ENCODE measurements around the gene MOCS1.

Gene MOCS1

DNA sequence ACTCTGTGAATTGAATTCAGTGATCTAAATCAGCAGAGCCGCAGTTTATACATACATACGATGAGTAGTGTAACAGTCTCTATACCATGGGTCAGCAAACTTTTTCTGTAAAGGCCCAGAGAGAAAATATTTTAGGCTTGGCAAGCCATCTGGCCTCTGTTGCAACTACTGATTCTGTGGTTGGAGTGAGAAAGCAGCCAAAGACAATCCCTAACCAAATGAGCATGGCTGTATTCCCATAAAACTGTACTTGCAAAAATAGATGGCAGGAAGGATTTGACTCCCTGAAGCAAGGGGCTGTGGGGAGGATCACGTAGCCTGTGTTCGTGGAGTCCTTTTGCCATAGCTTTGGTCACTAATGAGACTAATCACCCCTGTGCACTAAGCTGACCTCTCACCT, 17.9 kb upstream of the MOCS1 start:
- no peak overlapping the region for H3K4me2 ChIP-seq (ENCODE audit: insufficient read depth, low read length)
- no peak for ATAC-seq (ENCODE audit: insufficient read depth, low read depth)
- no peak overlapping the region for H3K9ac ChIP-seq (ENCODE audit: low read depth, low read length)
- no peaks in the 10 kb centered on the region for H4K20me1 ChIP-seq (ENCODE audit: insufficient read depth, low read length)
- no peak overlapping the region for H2AFZ ChIP-seq (ENCODE audit: low read depth, low read length)
- H3K36me3 ChIP-seq (ENCODE audit: insufficient read depth, low read length) = no peaks in the 10 kb centered on the region
- no peak overlapping the region for H3K27ac ChIP-seq (ENCODE audit: low read length)
- DNase-seq = no peak
- H3K4me1 ChIP-seq (ENCODE audit: insufficient read depth, low read length) = no peaks in the 10 kb centered on the region
- H3K27me3 ChIP-seq (ENCODE audit: insufficient read depth, low read length, poor library complexity) = no peaks in the 10 kb centered on the region
- no peaks in the 10 kb centered on the region for H3K9me3 ChIP-seq (ENCODE audit: insufficient read depth, low read length, severe bottlenecking)
- no peaks in the 10 kb centered on the region for H3K79me2 ChIP-seq (ENCODE audit: insufficient read depth, low read length)
- TF ChIP-seq CTCF (IDR thresholded peaks at IDR 0.05; ENCODE audit: borderline replicate concordance, extremely low read depth, low read length, poor library complexity, severe bottlenecking) (no peak), EZH2 (IDR thresholded peaks at IDR 0.05; ENCODE audit: borderline replicate concordance, low read depth, low read length, severe bottlenecking) (no peak)
- H3K4me3 ChIP-seq (ENCODE audit: low read depth in 1 of 2, low read length in 2 of 2) = no peak overlapping the region

- Histone ChIP-seq H3K36me3 (ENCODE audit: insufficient read depth, low read length) (no peaks in the 10 kb centered on the region), H3K4me1 (ENCODE audit: insufficient read depth, low read length) (no peaks in the 10 kb centered on the region)
These were observed 17.5 kb upstream of the MOCS1 start for GRCh38 chr6:39951716-39952115.

GRCh38 chr6:39951191-39951590, 16.9 kb upstream of the MOCS1 start:
- H3K4me2 ChIP-seq (ENCODE audit: insufficient read depth, low read length) = no peak overlapping the region

More at GRCh38 chr6:39951716-39952115, 17.5 kb upstream of the MOCS1 start:
- Histone ChIP-seq H3K9me3 (ENCODE audit: insufficient read depth, low read length, severe bottlenecking) (no peaks in the 10 kb centered on the region), H3K4me3 (ENCODE audit: low read depth in 1 of 2, low read length in 2 of 2) (no peak overlapping the region), H3K27me3 (ENCODE audit: insufficient read depth, low read length, poor library complexity) (no peaks in the 10 kb centered on the region), H3K4me2 (ENCODE audit: insufficient read depth, low read length) (no peak overlapping the region), H3K27ac (ENCODE audit: low read length) (no peak overlapping the region), H3K9ac (ENCODE audit: low read depth, low read length) (no peak overlapping the region), H4K20me1 (ENCODE audit: insufficient read depth, low read length) (no peaks in the 10 kb centered on the region), H3K79me2 (ENCODE audit: insufficient read depth, low read length) (no peaks in the 10 kb centered on the region), H2AFZ (ENCODE audit: low read depth, low read length) (no peak overlapping the region)
- DNase-seq (no peak), ATAC-seq (ENCODE audit: insufficient read depth, low read depth) (no peak)
- TF ChIP-seq CTCF (IDR thresholded peaks at IDR 0.05; ENCODE audit: borderline replicate concordance, extremely low read depth, low read length, poor library complexity, severe bottlenecking) = no peak
- TF ChIP-seq EZH2 (IDR thresholded peaks at IDR 0.05; ENCODE audit: borderline replicate concordance, low read depth, low read length, severe bottlenecking) = no peak

More at GRCh38 chr6:39951191-39951590, 16.9 kb upstream of the MOCS1 start:
- no peaks in the 10 kb centered on the region for H3K4me1 ChIP-seq (ENCODE audit: insufficient read depth, low read length)
- H3K27ac ChIP-seq (ENCODE audit: low read length) = no peak overlapping the region
- no peaks in the 10 kb centered on the region for H3K9me3 ChIP-seq (ENCODE audit: insufficient read depth, low read length, severe bottlenecking)
- DNase-seq (no peak), ATAC-seq (ENCODE audit: insufficient read depth, low read depth) (no peak)
- no peak for TF ChIP-seq EZH2 (IDR thresholded peaks at IDR 0.05; ENCODE audit: borderline replicate concordance, low read depth, low read length, severe bottlenecking)
- no peak for TF ChIP-seq CTCF (IDR thresholded peaks at IDR 0.05; ENCODE audit: borderline replicate concordance, extremely low read depth, low read length, poor library complexity, severe bottlenecking)
- no peaks in the 10 kb centered on the region for H4K20me1 ChIP-seq (ENCODE audit: insufficient read depth, low read length)
- H3K36me3 ChIP-seq (ENCODE audit: insufficient read depth, low read length) = no peaks in the 10 kb centered on the region
- no peaks in the 10 kb centered on the region for H3K27me3 ChIP-seq (ENCODE audit: insufficient read depth, low read length, poor library complexity)
- no peak overlapping the region for H2AFZ ChIP-seq (ENCODE audit: low read depth, low read length)
- H3K79me2 ChIP-seq (ENCODE audit: insufficient read depth, low read length) = no peaks in the 10 kb centered on the region
- H3K9ac ChIP-seq (ENCODE audit: low read depth, low read length) = no peak overlapping the region
- H3K4me3 ChIP-seq (ENCODE audit: low read depth in 1 of 2, low read length in 2 of 2) = no peak overlapping the region

Measured in DND-41 (cell line).